HCT116 (cell line): Measurements from ENCODE around the gene BIRC6. TPM values are rescaled to one million over a fixed set of nuclear protein-coding genes. Genes with fewer than 3 reads are reported as not detected.

ENCODE experiments used
- ATAC-seq: fragments of 200-7000 bp; cut with Tn5 transposase; 2 replicates; pipeline ENCODE4 v1.9.1; 2020; ENCODE audit warnings: mild to moderate bottlenecking, moderate library complexity
- BruUV-seq: library from RNA; stranded (reverse); fragments of 400-500 nt; replicated peaks from 2 replicates; lab custom pipeline; 2021; lab: Mats Ljungman, UMichigan
- CTCF ChIA-PET: fragments of 300-600 bp; sonication (Branson Sonifier 250); formaldehyde crosslinking; loops from one replicate; lab custom pipeline; 2021; ENCODE audit warnings: antibody characterized with exemption; lab: Charles Lee
- POLR2A ChIA-PET: fragments of 300-600, 350-600 bp; sonication (Branson Sonifier 250); formaldehyde crosslinking; loops from one replicate; lab custom pipeline; 2021; ENCODE audit warnings: antibody characterized with exemption; lab: Charles Lee
- RAD21 ChIA-PET, 2 experiments: fragments of 300-600 bp; sonication (Branson Sonifier 250); formaldehyde crosslinking; loops; one replicate each; lab custom pipeline; 2023; ENCODE audit warnings: low total read pairs in 2 of 2; ENCODE audit not compliant: uncharacterized antibody in 2 of 2, unreplicated experiment in 2 of 2, low non-redundant PET in 1 of 2; lab: Charles Lee
- DNase-seq: peaks from one replicate; pipeline ENCODE4 v3.0.0-alpha.2; 2010; ENCODE audit warnings: low read depth, low spot score
- H2AFZ ChIP-seq: fragments of 200-600 bp; shearing (Covaris generic), sonication (generic); 2 replicates; pipeline ENCODE4 v1.6.1; 2017; ENCODE audit warnings: low read depth, mixed run types, mixed read lengths, antibody characterized with exemption, low read length; ENCODE audit not compliant: poor library complexity, severe bottlenecking
- H3K27ac ChIP-seq: 2 replicates; pipeline ENCODE4 v1.5.1; 2012; ENCODE audit warnings: low read depth, low read length
- H3K27me3 ChIP-seq: fragments of 200-600 bp; sonication (generic); 2 replicates; pipeline ENCODE4 v1.6.1; 2016; ENCODE audit warnings: mixed run types, low read length, mixed read lengths; ENCODE audit not compliant: insufficient read depth
- H3K36me3 ChIP-seq, 2 experiments: fragments of 200-500 bp in 1 of 2; fragments of 200-600 bp in 1 of 2; sonication (Bioruptor generic) in 1 of 2; sonication (generic) in 1 of 2; 2 replicates each; pipeline versions ENCODE4 v1.5.1 to v1.6.1; 2014 to 2016; ENCODE audit warnings: low read length in 2 of 2, inconsistent platforms in 1 of 2, mixed read lengths in 1 of 2, mixed run types in 1 of 2; ENCODE audit not compliant: insufficient read depth in 2 of 2, control insufficient read depth in 1 of 2
- H3K4me1 ChIP-seq, 2 experiments: fragments of 200-600 bp in 1 of 2; sonication (generic) in 1 of 2; 2 replicates each; pipeline versions ENCODE4 v1.5.1 to v1.6.1; 2012 to 2017; ENCODE audit warnings: low read length in 2 of 2, inconsistent platforms in 1 of 2, mild to moderate bottlenecking in 1 of 2, mixed read lengths in 1 of 2, mixed run types in 1 of 2, moderate library complexity in 1 of 2; ENCODE audit not compliant: insufficient read depth in 2 of 2, control insufficient read depth in 1 of 2
- H3K4me2 ChIP-seq: fragments of 200-600 bp; sonication (generic); 2 replicates; pipeline ENCODE4 v1.6.1; 2017; ENCODE audit warnings: mixed run types, low read length, mixed read lengths
- H3K4me3 ChIP-seq, 2 experiments: fragments of 200-600 bp in 1 of 2; sonication (generic) in 1 of 2; replicated peaks in 1 of 2; 2 replicates each; pipeline ENCODE4 v1.5.1; 2011 to 2016; ENCODE audit warnings: low read length in 2 of 2, control low read depth in 1 of 2, low read depth in 1 of 2, mild to moderate bottlenecking in 1 of 2, mixed read lengths in 1 of 2, mixed run types in 1 of 2
- H3K79me2 ChIP-seq: fragments of 200-600 bp; sonication (generic); 2 replicates; pipeline ENCODE4 v1.6.1; 2017; ENCODE audit warnings: mild to moderate bottlenecking, mixed run types, low read length, moderate library complexity, mixed read lengths; ENCODE audit not compliant: insufficient read depth
- H3K9ac ChIP-seq: fragments of 200-600 bp; sonication (generic); 2 replicates; pipeline ENCODE4 v1.6.1; 2016; ENCODE audit warnings: low read length, mixed read lengths
- H3K9me2 ChIP-seq: fragments of 200-600 bp; sonication (generic), shearing (Covaris generic); 2 replicates; pipeline ENCODE4 v1.6.1; 2017; ENCODE audit warnings: mixed run types, mild to moderate bottlenecking, moderate library complexity; ENCODE audit not compliant: insufficient read depth
- H3K9me3 ChIP-seq, 2 experiments: fragments of 200-500 bp in 1 of 2; fragments of 200-600 bp in 1 of 2; sonication (Bioruptor generic) in 1 of 2; sonication (generic) in 1 of 2; 2 replicates each; pipeline ENCODE4 v1.6.1; 2014 to 2017; ENCODE audit warnings: low read length in 2 of 2, mixed read lengths in 2 of 2, inconsistent platforms in 1 of 2, low read depth in 1 of 2, mild to moderate bottlenecking in 1 of 2, mixed run types in 1 of 2, moderate library complexity in 1 of 2; ENCODE audit not compliant: control insufficient read depth in 1 of 2, insufficient read depth in 1 of 2
- H4K20me1 ChIP-seq: fragments of 200-600 bp; sonication (generic), shearing (Covaris generic); 2 replicates; pipeline ENCODE4 v1.6.1; 2017; ENCODE audit warnings: mixed run types, mild to moderate bottlenecking, moderate library complexity; ENCODE audit not compliant: insufficient read depth
- CEBPB ChIP-seq: IDR thresholded peaks from 2 replicates; pipeline ENCODE4 v1.6.1; 2012; ENCODE audit warnings: low read depth
- EGR1 ChIP-seq: IDR thresholded peaks from 2 replicates; pipeline ENCODE4 v1.6.1; 2012; ENCODE audit warnings: low read depth
- ELF1 ChIP-seq: IDR thresholded peaks from 2 replicates; pipeline ENCODE4 v1.6.1; 2012; ENCODE audit warnings: low read depth, borderline replicate concordance
- EZH2phosphoT487 ChIP-seq: fragments of 200-600 bp; IDR thresholded peaks from 2 replicates; pipeline ENCODE4 v1.6.1; 2018; ENCODE audit warnings: antibody characterized with exemption, borderline replicate concordance
- FOSL1 ChIP-seq: IDR thresholded peaks from 2 replicates; pipeline ENCODE4 v1.6.1; 2012; ENCODE audit warnings: low read depth
- JUND ChIP-seq: IDR thresholded peaks from 2 replicates; pipeline ENCODE4 v1.6.1; 2012
- POLR2AphosphoS5 ChIP-seq: IDR thresholded peaks from 2 replicates; pipeline ENCODE4 v1.6.1; 2011; ENCODE audit warnings: mild to moderate bottlenecking, low read depth, low read length, moderate library complexity
- SIN3A ChIP-seq: IDR thresholded peaks from 2 replicates; pipeline ENCODE4 v1.6.1; 2012; ENCODE audit warnings: low read depth
- SP1 ChIP-seq: IDR thresholded peaks from 2 replicates; pipeline ENCODE4 v1.6.1; 2012; ENCODE audit warnings: low read depth
- SRF ChIP-seq: IDR thresholded peaks from 2 replicates; pipeline ENCODE4 v1.6.1; 2012; ENCODE audit warnings: low read depth
- ZFX ChIP-seq: fragments of 450-650 bp; IDR thresholded peaks from 2 replicates; pipeline ENCODE4 v1.6.1; 2017
- ZNF274 ChIP-seq: fragments of 200-500 bp; sonication (Bioruptor generic); IDR thresholded peaks from 2 replicates; pipeline ENCODE4 v1.6.1; 2014; ENCODE audit warnings: mild to moderate bottlenecking, low read depth, low read length, inconsistent platforms
- intact Hi-C: fragments of 100-400 bp; cut with micrococcal nuclease; formaldehyde crosslinking; loops from 2 replicates; pipeline ENCODE4 v1.10.0; 2022
- total RNA-seq: library from RNA; stranded (reverse); gene quantifications from one replicate; pipeline ENCODE4 v1.2.1, GENCODE V29; 2021; ENCODE audit not compliant: unreplicated experiment
- TF ChIP-seq, protein P1 (sequence below): IDR thresholded peaks from 2 replicates; pipeline ENCODE4 v1.6.1; 2012
- TF ChIP-seq, protein P2 (sequence below): IDR thresholded peaks from 2 replicates; pipeline ENCODE4 v1.6.1; 2012
- TF ChIP-seq, protein P3 (sequence below), 3 experiments: fragments of 200-600 bp in 1 of 3; sonication (generic) in 1 of 3; IDR thresholded peaks in 2 of 3; conservative IDR thresholded peaks in 1 of 3; 2 replicates each; pipeline ENCODE4 v1.5.1; 2012 to 2017; ENCODE audit warnings: low read depth in 2 of 3, low read length in 2 of 3, antibody characterized with exemption in 1 of 3, borderline replicate concordance in 1 of 3, control low read depth in 1 of 3, mild to moderate bottlenecking in 1 of 3, mixed read lengths in 1 of 3, mixed run types in 1 of 3, moderate library complexity in 1 of 3; ENCODE audit not compliant: insufficient read depth in 1 of 3
- TF ChIP-seq, protein P4 (sequence below): IDR thresholded peaks from 2 replicates; pipeline ENCODE4 v1.6.1; 2012; ENCODE audit warnings: low read depth

BIRC6 gene
- total RNA-seq, 1 experiment from 2014 or later: 60.7 TPM

DNA sequence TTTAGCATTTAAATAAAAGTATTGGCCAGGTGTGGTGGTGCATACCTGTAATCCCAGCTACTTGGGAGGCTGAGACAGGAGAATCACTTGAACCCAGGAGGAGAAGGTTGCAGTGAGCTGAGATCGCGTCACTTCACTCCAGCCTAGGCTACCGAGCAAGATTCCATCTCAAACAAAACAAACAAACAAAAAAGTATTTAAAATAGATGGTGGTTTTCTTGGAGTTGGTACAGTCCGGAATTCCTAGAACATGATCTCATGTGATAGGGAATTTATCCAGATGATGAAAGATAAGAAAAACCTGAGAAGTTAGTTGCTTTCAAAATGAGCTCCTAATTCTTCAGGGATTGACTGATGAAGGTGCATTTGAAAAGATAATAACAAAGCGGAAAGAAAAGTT is 62.0 kb downstream of the BIRC6 start:
- Histone ChIP-seq H3K9me3 (no peaks in the 10 kb centered on the region), H3K4me2 (no peak overlapping the region), H3K27ac (no peak overlapping the region), H4K20me1 (peaks cover 13% of the 10 kb centered on the region; the same call in 1 of the 2 replicates), H3K36me3 (peaks cover 2 to 20% of the 10 kb centered on the region in 2 experiments; a peak in 3 of 4 replicates), H3K27me3 (no peaks in the 10 kb centered on the region), H3K79me2 (peaks cover 78% of the 10 kb centered on the region), H3K9me2 (no peaks in the 10 kb centered on the region), H3K9ac (no peak overlapping the region), H2AFZ (no peak overlapping the region), H3K4me3 (no peak overlapping the region), H3K4me1 (peaks cover 0 to 10% of the 10 kb centered on the region in 2 experiments; a peak in 2 of 4 replicates)
- ATAC-seq: no peak
- no TSS peak for BruUV-seq
- ChIA-PET RAD21 (no interaction called here), CTCF (no interaction called here)
- TF ChIP-seq JUND (no peak), EZH2phosphoT487 (no peak), SP1 (no peak)
- TF ChIP-seq, all 23 proteins: peak for 0
- no peak for DNase-seq
- POLR2A ChIA-PET: no interaction called here
- intact Hi-C loops: no loop called here

DNA sequence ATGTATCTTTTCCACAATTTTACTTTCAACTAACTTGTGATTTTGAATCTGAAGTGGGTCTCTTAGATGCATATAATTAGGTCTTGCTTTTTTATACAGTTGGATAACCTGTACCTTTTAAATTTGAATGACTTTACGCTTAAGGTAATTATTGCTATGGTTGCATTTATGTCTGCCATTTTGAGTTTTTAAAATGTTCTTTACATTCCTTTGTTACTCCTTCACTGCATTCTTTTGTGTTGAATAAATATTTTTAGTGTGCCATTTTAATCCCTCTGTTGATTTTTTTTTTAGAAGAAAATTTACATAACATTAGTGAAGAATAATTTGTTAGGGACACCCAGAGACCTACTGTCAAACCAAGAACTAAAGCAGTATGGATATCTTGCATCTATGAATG is 65.3 kb downstream of the BIRC6 start:
- no TSS peak for BruUV-seq

More for the DNA sequence above, 65.3 kb downstream of the BIRC6 start:
- CTCF ChIA-PET: no interaction called here
- Histone ChIP-seq H3K4me1 (peaks cover 0 to 14% of the 10 kb centered on the region in 2 experiments; a peak in 2 of 4 replicates), H4K20me1 (peaks cover 22% of the 10 kb centered on the region; the same call in 1 of the 2 replicates), H3K4me2 (no peak overlapping the region), H3K9ac (no peak overlapping the region), H3K4me3 (no peak overlapping the region), H3K9me2 (no peaks in the 10 kb centered on the region), H3K9me3 (no peaks in the 10 kb centered on the region), H3K79me2 (peaks cover 99% of the 10 kb centered on the region), H2AFZ (no peak overlapping the region), H3K27me3 (no peaks in the 10 kb centered on the region), H3K36me3 (0 out of 4 replicates have a peak, but pooled peaks cover 0 to 5% of the 10 kb centered on the region in 2 experiments), H3K27ac (no peak overlapping the region)
- POLR2A ChIA-PET: no interaction called here
- intact Hi-C loops: no loop called here
- ATAC-seq (no peak), DNase-seq (no peak)
- RAD21 ChIA-PET: no interaction called here
- no peak for TF ChIP-seq ELF1
- TF ChIP-seq POLR2AphosphoS5: no peak
- TF ChIP-seq EGR1: no peak
- TF ChIP-seq CEBPB: no peak
- TF ChIP-seq, protein P1, sequence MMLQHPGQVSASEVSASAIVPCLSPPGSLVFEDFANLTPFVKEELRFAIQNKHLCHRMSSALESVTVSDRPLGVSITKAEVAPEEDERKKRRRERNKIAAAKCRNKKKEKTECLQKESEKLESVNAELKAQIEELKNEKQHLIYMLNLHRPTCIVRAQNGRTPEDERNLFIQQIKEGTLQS: no peak
- no peak for TF ChIP-seq ZNF274
- TF ChIP-seq, protein P2, sequence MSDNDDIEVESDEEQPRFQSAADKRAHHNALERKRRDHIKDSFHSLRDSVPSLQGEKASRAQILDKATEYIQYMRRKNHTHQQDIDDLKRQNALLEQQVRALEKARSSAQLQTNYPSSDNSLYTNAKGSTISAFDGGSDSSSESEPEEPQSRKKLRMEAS: no peak
- TF ChIP-seq SP1: no peak
- no peak for TF ChIP-seq SIN3A
- TF ChIP-seq SRF: no peak
- no peak for TF ChIP-seq FOSL1
- TF ChIP-seq ZFX: no peak
- TF ChIP-seq, protein P3, sequence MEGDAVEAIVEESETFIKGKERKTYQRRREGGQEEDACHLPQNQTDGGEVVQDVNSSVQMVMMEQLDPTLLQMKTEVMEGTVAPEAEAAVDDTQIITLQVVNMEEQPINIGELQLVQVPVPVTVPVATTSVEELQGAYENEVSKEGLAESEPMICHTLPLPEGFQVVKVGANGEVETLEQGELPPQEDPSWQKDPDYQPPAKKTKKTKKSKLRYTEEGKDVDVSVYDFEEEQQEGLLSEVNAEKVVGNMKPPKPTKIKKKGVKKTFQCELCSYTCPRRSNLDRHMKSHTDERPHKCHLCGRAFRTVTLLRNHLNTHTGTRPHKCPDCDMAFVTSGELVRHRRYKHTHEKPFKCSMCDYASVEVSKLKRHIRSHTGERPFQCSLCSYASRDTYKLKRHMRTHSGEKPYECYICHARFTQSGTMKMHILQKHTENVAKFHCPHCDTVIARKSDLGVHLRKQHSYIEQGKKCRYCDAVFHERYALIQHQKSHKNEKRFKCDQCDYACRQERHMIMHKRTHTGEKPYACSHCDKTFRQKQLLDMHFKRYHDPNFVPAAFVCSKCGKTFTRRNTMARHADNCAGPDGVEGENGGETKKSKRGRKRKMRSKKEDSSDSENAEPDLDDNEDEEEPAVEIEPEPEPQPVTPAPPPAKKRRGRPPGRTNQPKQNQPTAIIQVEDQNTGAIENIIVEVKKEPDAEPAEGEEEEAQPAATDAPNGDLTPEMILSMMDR (IDR thresholded peaks at IDR 0.05 in 2 of 3, conservative IDR thresholded peaks at IDR 0.05 in 1 of 3; ENCODE audit: borderline replicate concordance in 1 of 3, insufficient read depth in 1 of 3, low read depth in 2 of 3, low read length in 2 of 3): no peak
- TF ChIP-seq, protein P4, sequence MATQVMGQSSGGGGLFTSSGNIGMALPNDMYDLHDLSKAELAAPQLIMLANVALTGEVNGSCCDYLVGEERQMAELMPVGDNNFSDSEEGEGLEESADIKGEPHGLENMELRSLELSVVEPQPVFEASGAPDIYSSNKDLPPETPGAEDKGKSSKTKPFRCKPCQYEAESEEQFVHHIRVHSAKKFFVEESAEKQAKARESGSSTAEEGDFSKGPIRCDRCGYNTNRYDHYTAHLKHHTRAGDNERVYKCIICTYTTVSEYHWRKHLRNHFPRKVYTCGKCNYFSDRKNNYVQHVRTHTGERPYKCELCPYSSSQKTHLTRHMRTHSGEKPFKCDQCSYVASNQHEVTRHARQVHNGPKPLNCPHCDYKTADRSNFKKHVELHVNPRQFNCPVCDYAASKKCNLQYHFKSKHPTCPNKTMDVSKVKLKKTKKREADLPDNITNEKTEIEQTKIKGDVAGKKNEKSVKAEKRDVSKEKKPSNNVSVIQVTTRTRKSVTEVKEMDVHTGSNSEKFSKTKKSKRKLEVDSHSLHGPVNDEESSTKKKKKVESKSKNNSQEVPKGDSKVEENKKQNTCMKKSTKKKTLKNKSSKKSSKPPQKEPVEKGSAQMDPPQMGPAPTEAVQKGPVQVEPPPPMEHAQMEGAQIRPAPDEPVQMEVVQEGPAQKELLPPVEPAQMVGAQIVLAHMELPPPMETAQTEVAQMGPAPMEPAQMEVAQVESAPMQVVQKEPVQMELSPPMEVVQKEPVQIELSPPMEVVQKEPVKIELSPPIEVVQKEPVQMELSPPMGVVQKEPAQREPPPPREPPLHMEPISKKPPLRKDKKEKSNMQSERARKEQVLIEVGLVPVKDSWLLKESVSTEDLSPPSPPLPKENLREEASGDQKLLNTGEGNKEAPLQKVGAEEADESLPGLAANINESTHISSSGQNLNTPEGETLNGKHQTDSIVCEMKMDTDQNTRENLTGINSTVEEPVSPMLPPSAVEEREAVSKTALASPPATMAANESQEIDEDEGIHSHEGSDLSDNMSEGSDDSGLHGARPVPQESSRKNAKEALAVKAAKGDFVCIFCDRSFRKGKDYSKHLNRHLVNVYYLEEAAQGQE: no peak
